NOMO-1 (cell line): ENCODE data around the gene ZNF362.

ENCODE experiments used
- DNase-seq, 2 experiments: peaks; one replicate each; lab custom pipeline; 2025; ENCODE audit not compliant: unreplicated experiment in 2 of 2; lab: John Stamatoyannopoulos, UW

ZNF362 gene

GRCh38 chr1:33244143-33244808, 12.0 kb upstream of the ZNF362 start:
- no peak for DNase-seq

- DNase-seq = no peak
These were observed 11.5 kb upstream of the ZNF362 start for GRCh38 chr1:33244809-33245186.

- no peak for DNase-seq
These were observed 10.1 kb upstream of the ZNF362 start for GRCh38 chr1:33246171-33246570.

GRCh38 chr1:33247545-33247944, 8.7 kb upstream of the ZNF362 start:
- DNase-seq = no peak

GRCh38 chr1:33248244-33248643, 8.0 kb upstream of the ZNF362 start:
- DNase-seq = no peak

- no peak for DNase-seq
These were observed 6.9 kb upstream of the ZNF362 start for GRCh38 chr1:33249422-33249821.

GRCh38 chr1:33250217-33250616, 6.1 kb upstream of the ZNF362 start:
- no peak for DNase-seq

GRCh38 chr1:33250724-33251123, 5.6 kb upstream of the ZNF362 start:
- DNase-seq = no peak

- no peak for DNase-seq
These were observed 1.8 kb upstream of the ZNF362 start for GRCh38 chr1:33254491-33254890.

- DNase-seq = peak; percentile 72 to 79
These were observed 708 bp upstream of the ZNF362 start for GRCh38 chr1:33255347-33256220.

GRCh38 chr1:33256221-33256470, 146 bp upstream of the ZNF362 start:
- no peak for DNase-seq

GRCh38 chr1:33257207-33257771, 997 bp downstream of the ZNF362 start:
- DNase-seq = peak; percentile 61 to 70

GRCh38 chr1:33257772-33258712, 1.8 kb downstream of the ZNF362 start:
- DNase-seq = no peak

GRCh38 chr1:33258788-33259274, 2.5 kb downstream of the ZNF362 start:
- no peak for DNase-seq

- DNase-seq = no peak
These were observed 3.6 kb downstream of the ZNF362 start for GRCh38 chr1:33259879-33260278.

GRCh38 chr1:33260439-33260838, 4.1 kb downstream of the ZNF362 start:
- no peak for DNase-seq

GRCh38 chr1:33261344-33261743, 5.1 kb downstream of the ZNF362 start:
- DNase-seq = no peak

GRCh38 chr1:33263890-33264504, 7.7 kb downstream of the ZNF362 start:
- no peak for DNase-seq

GRCh38 chr1:33265780-33266605, 9.7 kb downstream of the ZNF362 start:
- DNase-seq = no peak

- no peak for DNase-seq
These were observed 10.5 kb downstream of the ZNF362 start for GRCh38 chr1:33266766-33267165.
